B cell (primary cell): ENCODE data around the gene PSMA2. TPM values are rescaled to one million over a fixed set of nuclear protein-coding genes. Genes with fewer than 3 reads are reported as not detected.

Experiments
- ATAC-seq: fragments of 200-7000 bp; cut with Tn5 transposase; one replicate; pipeline ENCODE4 v1.10.0; 2021; ENCODE audit warnings: low read depth, mild to moderate bottlenecking, moderate number of reproducible peaks, moderate library complexity
- CTCF ChIA-PET: fragments of 350-600 bp; sonication (Branson Sonifier 250); formaldehyde crosslinking; loops from one replicate; lab custom pipeline; 2021; ENCODE audit warnings: antibody characterized with exemption, inconsistent platforms; lab: Charles Lee
- POLR2A ChIA-PET: fragments of 350-600 bp; sonication (Branson Sonifier 250); formaldehyde crosslinking; loops from one replicate; lab custom pipeline; 2021; ENCODE audit warnings: antibody characterized with exemption; lab: Charles Lee
- DNase-seq: peaks from one replicate; pipeline ENCODE4 v3.0.0; 2013
- H2AFZ ChIP-seq: 2 replicates; pipeline ENCODE4 v1.6.1; 2012; ENCODE audit warnings: mild to moderate bottlenecking, low read depth, low read length; ENCODE audit not compliant: insufficient read depth, poor library complexity, severe bottlenecking
- H3K27ac ChIP-seq, 2 donors: 1 replicate in 1 of 2; 2 replicates in 1 of 2; pipeline ENCODE4 v1.5.1; 2012 to 2013; ENCODE audit warnings: low read length in 2 of 2, mild to moderate bottlenecking in 2 of 2, moderate library complexity in 1 of 2
- H3K27me3 ChIP-seq, 4 experiments: fragments of 200-600 bp in 1 of 4; sonication (generic) in 1 of 4; replicated peaks in 1 of 4; 1 replicate in 2 of 4; 2 replicates in 2 of 4; pipeline versions ENCODE4 v1.6.1 to v1.7.0; 2013 to 2016; ENCODE audit warnings: low read length in 3 of 4, mild to moderate bottlenecking in 2 of 4, mixed read lengths in 1 of 4, moderate library complexity in 1 of 4; ENCODE audit not compliant: insufficient read depth in 4 of 4, control insufficient read depth in 3 of 4; ENCODE audit errors: control extremely low read depth in 1 of 4
- H3K36me3 ChIP-seq, 2 experiments: replicated peaks in 1 of 2; 1 replicate in 1 of 2; 2 replicates in 1 of 2; pipeline versions ENCODE4 v1.6.1 to v1.7.1; 2013; ENCODE audit warnings: low read length in 1 of 2; ENCODE audit not compliant: insufficient read depth in 2 of 2, control insufficient read depth in 1 of 2; ENCODE audit errors: control extremely low read depth in 1 of 2, extremely low read depth in 1 of 2
- H3K4me1 ChIP-seq, 2 donors: fragments of 200-600 bp in 1 of 2; sonication (generic) in 1 of 2; 1 replicate in 1 of 2; 2 replicates in 1 of 2; pipeline versions ENCODE4 v1.5.1 to v1.6.1; 2013 to 2017; ENCODE audit warnings: low read length in 2 of 2; ENCODE audit not compliant: control insufficient read depth in 2 of 2, insufficient read depth in 2 of 2
- H3K4me2 ChIP-seq: replicated peaks from 2 replicates; pipeline ENCODE3; 2012; ENCODE audit warnings: mild to moderate bottlenecking, low read depth, low read length; ENCODE audit not compliant: poor library complexity, severe bottlenecking
- H3K4me3 ChIP-seq, 5 experiments: fragments of 200-600 bp in 1 of 5; sonication (generic) in 1 of 5; 1 replicate in 3 of 5; 2 replicates in 2 of 5; pipeline versions ENCODE4 v1.5.1 to v1.7.0; 2011 to 2016; ENCODE audit warnings: low read length in 4 of 5, mild to moderate bottlenecking in 4 of 5, low read depth in 2 of 5, control low read depth in 1 of 5, moderate library complexity in 1 of 5; ENCODE audit not compliant: insufficient read depth in 1 of 5; ENCODE audit errors: control extremely low read depth in 1 of 5, extremely low read depth in 1 of 5
- H3K79me2 ChIP-seq: fragments of 200-600 bp; sonication (generic); one replicate; pipeline ENCODE4 v1.6.0; 2016; ENCODE audit warnings: low read length; ENCODE audit not compliant: control insufficient read depth, insufficient read depth
- H3K9ac ChIP-seq: fragments of 200-600 bp; sonication (generic); 2 replicates; pipeline ENCODE4 v1.6.1; 2017; ENCODE audit warnings: mild to moderate bottlenecking, low read length, moderate library complexity
- H3K9me3 ChIP-seq, 3 donors: one replicate each; pipeline versions ENCODE4 v1.6.1 to v1.7.1; 2013; ENCODE audit warnings: low read length in 2 of 3; ENCODE audit not compliant: control insufficient read depth in 2 of 3, insufficient read depth in 1 of 3; ENCODE audit errors: control extremely low read depth in 1 of 3
- H4K20me1 ChIP-seq: 2 replicates; pipeline ENCODE4 v1.6.0; 2012; ENCODE audit warnings: mild to moderate bottlenecking, low read length; ENCODE audit not compliant: insufficient read depth, control insufficient read depth, poor library complexity, severe bottlenecking
- H3K27ac Mint-ChIP-seq: one replicate; pipeline ENCODE4 v1.8.0; 2021; ENCODE audit warnings: mixed read lengths
- H3K27me3 Mint-ChIP-seq: one replicate; pipeline ENCODE4 v1.8.0; 2021; ENCODE audit warnings: mixed read lengths
- H3K4me1 Mint-ChIP-seq: one replicate; pipeline ENCODE4 v1.8.0; 2021; ENCODE audit warnings: mixed read lengths
- H3K4me3 Mint-ChIP-seq: one replicate; pipeline ENCODE4 v1.8.0; 2021; ENCODE audit warnings: mixed read lengths
- H3K9me3 Mint-ChIP-seq: one replicate; pipeline ENCODE4 v1.8.0; 2022; ENCODE audit warnings: mixed read lengths; ENCODE audit not compliant: insufficient read depth
- CTCF ChIP-seq: fragments of 200-600 bp; IDR thresholded peaks from one replicate; pipeline ENCODE4 v1.8.0; 2022; ENCODE audit warnings: antibody characterized with exemption, mild to moderate bottlenecking
- EZH2 ChIP-seq: IDR thresholded peaks from 2 replicates; pipeline ENCODE4 v1.6.1; 2012; ENCODE audit warnings: borderline replicate concordance, low read depth, mild to moderate bottlenecking, moderate library complexity, low read length; ENCODE audit not compliant: insufficient read depth, poor library complexity, severe bottlenecking
- WGBS: methylation state at CpG from one replicate; pipeline ENCODE4 v1.1.5; 2013; ENCODE audit warnings: missing lambda C conversion rate; ENCODE audit not compliant: insufficient coverage; 5-methylcytosine and 5-hydroxymethylcytosine counted together
- intact Hi-C: fragments of 100-400 bp; cut with micrococcal nuclease; formaldehyde crosslinking; loops from one replicate; pipeline ENCODE4 v1.10.0; 2022
- polyA plus RNA-seq: library from polyadenylated mRNA; depleted of rRNA; stranded (reverse); fragments of >200 nt; gene quantifications from 2 replicates; pipeline ENCODE4 v1.2.3, GENCODE V29; 2012
- total RNA-seq, 2 donors: library from RNA; stranded (reverse); fragments of 120-200 nt in 1 of 2; gene quantifications; 1 replicate in 1 of 2; 2 replicates in 1 of 2; pipeline versions ENCODE4 v1.2.3 to v1.2.4, GENCODE V29; 2013 to 2022

Gene PSMA2
- total and polyA plus RNA-seq, 2 donors (not counting 1 experiment from before 2014, with no cell fraction given), result 26.3 to 47.8 TPM

- Mint-ChIP-seq H3K4me3 (peak overlapping the region; percentile 62), H3K4me1 (peaks cover 52% of the 10 kb centered on the region), H3K27ac (no peak overlapping the region), H3K9me3 (no peaks in the 10 kb centered on the region), H3K27me3 (no peaks in the 10 kb centered on the region)
- POLR2A ChIA-PET, result no interaction called here
- H3K79me2 ChIP-seq, result peaks cover 51% of the 10 kb centered on the region
- no peak overlapping the region for H3K9ac ChIP-seq
- WGBS, result no CpG with 5 or more reads among the region's 3 CpGs
- intact Hi-C loops, result no loop called here
- H3K27me3 ChIP-seq, result no peaks in the 10 kb centered on the region
- H3K4me1 ChIP-seq, result peaks cover 29 to 33% of the 10 kb centered on the region in 2 donors
- TF ChIP-seq CTCF (no peak), EZH2 (no peak)
- ATAC-seq, result no peak
- no peak overlapping the region for H3K27ac ChIP-seq
- no peak overlapping the region for H2AFZ ChIP-seq
- H3K4me3 ChIP-seq, result no peak overlapping the region
- H3K9me3 ChIP-seq, result no peaks in the 10 kb centered on the region
- CTCF ChIA-PET, result interaction anchor here (0.7 to 2.1 kb wide), 5 partner anchors 11 to 1770 kb away, joined by 3 to 5 read pairs (median 5); partner anchors contain the start of gene STK17A
- peaks cover 5 to 38% of the 10 kb centered on the region in 2 experiments for H3K36me3 ChIP-seq
- H3K4me2 ChIP-seq, result no peak overlapping the region
- peaks cover 6% of the 10 kb centered on the region for H4K20me1 ChIP-seq
- DNase-seq, result no peak
These were observed 2.3 kb upstream of the PSMA2 start for GRCh38 chr7:42934291-42934690.

GRCh38 chr7:42932811-42933591 lies 1.0 kb upstream of the PSMA2 start:
- H3K27ac ChIP-seq, result peak overlapping the region; percentile 45 to 88
- H2AFZ ChIP-seq, result peak overlapping the region; percentile 92
- intact Hi-C loops, result loop anchor here (1.0 to 2.0 kb wide), 5 partner anchors 21 to 936 kb away; partner anchors contain the start of genes C7orf25, COA1, MRPS24 and STK17A

More at GRCh38 chr7:42932811-42933591, 1.0 kb upstream of the PSMA2 start:
- no peaks in the 10 kb centered on the region for H3K27me3 Mint-ChIP-seq
- peaks cover 64% of the 10 kb centered on the region for H3K79me2 ChIP-seq
- H3K9me3 Mint-ChIP-seq, result no peaks in the 10 kb centered on the region
- no peaks in the 10 kb centered on the region for H3K27me3 ChIP-seq
- H3K9me3 ChIP-seq, result no peaks in the 10 kb centered on the region
- WGBS, result 0% methylated on average over 12 of the region's 17 CpGs
- ChIA-PET POLR2A (interaction anchor here (1.6 to 1.7 kb wide), 2 partner anchors 22 to 650 kb away, joined by 5 read pairs; partner anchors contain the start of gene STK17A), CTCF (interaction anchor here (0.6 to 3.7 kb wide), 9 partner anchors 10 to 1054 kb away, joined by 3 to 35 read pairs (median 4); partner anchors contain the start of gene STK17A)
- ATAC-seq (no peak), DNase-seq (peak; percentile 26)
- H3K4me3 Mint-ChIP-seq, result peak overlapping the region; percentile 91
- peaks cover 36 to 38% of the 10 kb centered on the region in 2 donors for H3K4me1 ChIP-seq
- peaks cover 2 to 25% of the 10 kb centered on the region in 2 experiments for H3K36me3 ChIP-seq
- peaks cover 6% of the 10 kb centered on the region for H4K20me1 ChIP-seq
- peak overlapping the region; percentile 92 for H3K9ac ChIP-seq
- peak overlapping the region; percentile 94 for H3K27ac Mint-ChIP-seq
- peak overlapping the region; percentile 74 for H3K4me2 ChIP-seq
- H3K4me1 Mint-ChIP-seq, result peaks cover 63% of the 10 kb centered on the region
- peak overlapping the region; percentile 79 to 98 (median 90) for H3K4me3 ChIP-seq
- TF ChIP-seq CTCF, result no peak
- no peak for TF ChIP-seq EZH2
